Measurements from ENCODE around the gene POLD2.

POLD2 gene

DNA sequence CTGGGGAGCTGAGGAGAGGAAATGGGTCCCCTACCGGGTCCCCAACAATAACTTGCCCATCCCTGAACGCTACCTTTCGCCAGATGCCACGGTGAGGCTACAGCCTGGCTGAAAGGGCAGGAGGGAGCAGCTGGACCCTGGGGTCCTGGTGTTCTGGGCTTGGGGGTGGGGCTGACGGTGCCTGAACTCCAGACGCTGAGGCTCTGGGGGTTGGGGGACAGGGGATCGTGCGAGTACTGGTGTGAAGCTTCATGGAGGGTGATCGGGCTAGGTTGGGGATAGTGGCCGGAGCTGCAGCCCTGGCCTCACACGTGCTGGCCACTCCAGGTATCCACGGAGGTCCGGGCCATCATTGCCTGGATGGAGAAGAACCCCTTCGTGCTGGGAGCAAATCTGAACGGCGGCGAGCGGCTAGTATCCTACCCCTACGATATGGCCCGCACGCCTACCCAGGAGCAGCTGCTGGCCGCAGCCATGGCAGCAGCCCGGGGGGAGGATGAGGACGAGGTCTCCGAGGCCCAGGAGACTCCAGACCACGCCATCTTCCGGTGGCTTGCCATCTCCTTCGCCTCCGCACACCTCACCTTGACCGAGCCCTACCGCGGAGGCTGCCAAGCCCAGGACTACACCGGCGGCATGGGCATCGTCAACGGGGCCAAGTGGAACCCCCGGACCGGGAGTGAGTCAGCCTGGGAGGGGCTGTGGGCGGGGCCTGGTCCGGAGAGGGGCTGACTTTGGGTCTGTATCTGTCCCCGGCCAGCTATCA, 10.9 kb downstream of the POLD2 start:
- DNase-seq (ENCODE audit: low read depth, low spot score), result no peak
- Histone ChIP-seq H3K27me3 (ENCODE audit: control insufficient read depth, insufficient read depth, low read length) (no peaks in the 10 kb centered on the region), H3K4me3 (ENCODE audit: low read length) (no peak overlapping the region), H3K36me3 (ENCODE audit: control insufficient read depth, insufficient read depth, low read length) (peaks cover 50% of the 10 kb centered on the region), H3K27ac (ENCODE audit: low read length) (no peak overlapping the region), H3K4me1 (ENCODE audit: control insufficient read depth, insufficient read depth, low read length) (0 out of 2 replicates have a peak, but pooled peaks cover 2% of the 10 kb centered on the region), H3K9me3 (ENCODE audit: control insufficient read depth, insufficient read depth, low read length) (no peaks in the 10 kb centered on the region)
- WGBS (ENCODE audit: insufficient coverage, insufficient read length), result no CpG with 5 or more reads among the region's 41 CpGs

DNA sequence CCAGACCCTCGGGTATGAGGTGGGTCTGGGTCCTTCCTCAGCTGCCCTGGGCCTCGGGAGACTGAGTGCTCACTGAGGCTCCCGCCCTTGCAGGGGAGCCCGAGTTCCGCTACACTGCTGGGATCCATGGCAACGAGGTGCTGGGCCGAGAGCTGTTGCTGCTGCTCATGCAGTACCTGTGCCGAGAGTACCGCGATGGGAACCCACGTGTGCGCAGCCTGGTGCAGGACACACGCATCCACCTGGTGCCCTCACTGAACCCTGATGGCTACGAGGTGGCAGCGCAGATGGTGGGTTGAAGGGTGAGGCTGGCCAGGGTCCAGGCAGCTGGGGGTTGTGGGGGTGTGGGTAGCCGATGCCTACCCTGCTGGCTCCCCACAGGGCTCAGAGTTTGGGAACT, 11.6 kb downstream of the POLD2 start:
- no peak for DNase-seq (ENCODE audit: low read depth, low spot score)
- no CpG with 5 or more reads among the region's 16 CpGs for WGBS (ENCODE audit: insufficient coverage, insufficient read length)
- no peaks in the 10 kb centered on the region for H3K9me3 ChIP-seq (ENCODE audit: control insufficient read depth, insufficient read depth, low read length)
- H3K27ac ChIP-seq (ENCODE audit: low read length), result no peak overlapping the region
- H3K36me3 ChIP-seq (ENCODE audit: control insufficient read depth, insufficient read depth, low read length), result peaks cover 44% of the 10 kb centered on the region
- H3K27me3 ChIP-seq (ENCODE audit: control insufficient read depth, insufficient read depth, low read length), result no peaks in the 10 kb centered on the region
- 0 out of 2 replicates have a peak, but pooled peaks cover 2% of the 10 kb centered on the region for H3K4me1 ChIP-seq (ENCODE audit: control insufficient read depth, insufficient read depth, low read length)
- H3K4me3 ChIP-seq (ENCODE audit: low read length), result no peak overlapping the region

DNA sequence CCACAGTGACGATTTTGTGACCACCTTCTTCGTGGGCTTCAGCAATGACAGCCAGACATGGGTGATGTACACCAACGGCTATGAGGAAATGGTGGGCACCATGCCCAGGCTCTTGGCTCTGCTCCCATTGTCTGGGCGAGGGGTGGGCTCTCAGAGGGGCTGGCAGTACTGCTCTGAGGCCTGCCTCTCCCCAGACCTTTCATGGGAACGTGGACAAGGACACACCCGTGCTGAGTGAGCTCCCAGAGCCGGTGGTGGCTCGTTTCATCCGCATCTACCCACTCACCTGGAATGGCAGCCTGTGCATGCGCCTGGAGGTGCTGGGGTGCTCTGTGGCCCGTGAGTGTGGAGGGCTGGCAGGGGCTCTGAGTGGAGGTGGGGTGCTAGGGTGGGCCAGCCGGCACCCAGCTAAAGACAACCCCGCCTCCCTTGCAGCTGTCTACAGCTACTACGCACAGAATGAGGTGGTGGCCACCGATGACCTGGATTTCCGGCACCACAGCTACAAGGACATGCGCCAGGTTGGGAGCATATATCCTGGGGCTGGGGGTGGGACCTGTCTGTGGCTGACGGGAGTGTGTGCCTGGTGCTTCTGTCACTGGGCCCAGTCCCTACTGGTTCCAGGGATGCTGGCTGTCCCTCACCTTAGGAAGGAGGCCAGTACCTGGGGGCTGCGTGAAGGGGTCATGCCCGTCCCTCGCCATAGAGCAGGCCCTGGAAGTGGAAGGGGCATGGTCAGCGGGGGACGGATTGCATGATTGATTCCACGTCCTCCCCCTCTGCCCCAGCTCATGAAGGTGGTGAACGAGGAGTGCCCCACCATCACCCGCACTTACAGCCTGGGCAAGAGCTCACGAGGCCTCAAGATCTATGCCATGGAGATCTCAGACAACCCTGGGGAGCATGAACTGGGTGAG, 12.4 kb downstream of the POLD2 start:
- WGBS (ENCODE audit: insufficient coverage, insufficient read length), result no CpG with 5 or more reads among the region's 27 CpGs
- no peak for DNase-seq (ENCODE audit: low read depth, low spot score)
- Histone ChIP-seq H3K4me3 (ENCODE audit: low read length) (no peak overlapping the region), H3K9me3 (ENCODE audit: control insufficient read depth, insufficient read depth, low read length) (no peaks in the 10 kb centered on the region), H3K36me3 (ENCODE audit: control insufficient read depth, insufficient read depth, low read length) (peaks cover 36% of the 10 kb centered on the region), H3K27ac (ENCODE audit: low read length) (no peak overlapping the region), H3K4me1 (ENCODE audit: control insufficient read depth, insufficient read depth, low read length) (0 out of 2 replicates have a peak, but pooled peaks cover 2% of the 10 kb centered on the region), H3K27me3 (ENCODE audit: control insufficient read depth, insufficient read depth, low read length) (no peaks in the 10 kb centered on the region)

DNA sequence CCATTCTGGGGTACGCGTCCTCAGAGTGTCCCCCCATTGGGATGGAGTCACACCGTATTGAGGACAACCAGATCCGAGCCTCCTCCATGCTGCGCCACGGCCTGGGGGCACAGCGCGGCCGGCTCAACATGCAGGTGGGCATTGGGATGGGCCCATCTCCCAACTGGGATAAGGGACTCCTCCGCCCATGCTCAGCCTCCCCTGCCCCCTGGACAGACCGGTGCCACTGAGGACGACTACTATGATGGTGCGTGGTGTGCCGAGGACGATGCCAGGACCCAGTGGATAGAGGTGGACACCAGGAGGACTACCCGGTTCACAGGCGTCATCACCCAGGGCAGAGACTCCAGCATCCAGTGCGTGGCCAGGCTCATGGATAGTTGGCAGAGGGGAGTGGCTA, 13.4 kb downstream of the POLD2 start:
- no peaks in the 10 kb centered on the region for H3K27me3 ChIP-seq (ENCODE audit: control insufficient read depth, insufficient read depth, low read length)
- 0 out of 2 replicates have a peak, but pooled peaks cover 2% of the 10 kb centered on the region for H3K4me1 ChIP-seq (ENCODE audit: control insufficient read depth, insufficient read depth, low read length)
- no CpG with 5 or more reads among the region's 18 CpGs for WGBS (ENCODE audit: insufficient coverage, insufficient read length)
- no peaks in the 10 kb centered on the region for H3K9me3 ChIP-seq (ENCODE audit: control insufficient read depth, insufficient read depth, low read length)
- peaks cover 28% of the 10 kb centered on the region for H3K36me3 ChIP-seq (ENCODE audit: control insufficient read depth, insufficient read depth, low read length)
- no peak overlapping the region for H3K4me3 ChIP-seq (ENCODE audit: low read length)
- no peak for DNase-seq (ENCODE audit: low read depth, low spot score)
- H3K27ac ChIP-seq (ENCODE audit: low read length), result no peak overlapping the region

DNA sequence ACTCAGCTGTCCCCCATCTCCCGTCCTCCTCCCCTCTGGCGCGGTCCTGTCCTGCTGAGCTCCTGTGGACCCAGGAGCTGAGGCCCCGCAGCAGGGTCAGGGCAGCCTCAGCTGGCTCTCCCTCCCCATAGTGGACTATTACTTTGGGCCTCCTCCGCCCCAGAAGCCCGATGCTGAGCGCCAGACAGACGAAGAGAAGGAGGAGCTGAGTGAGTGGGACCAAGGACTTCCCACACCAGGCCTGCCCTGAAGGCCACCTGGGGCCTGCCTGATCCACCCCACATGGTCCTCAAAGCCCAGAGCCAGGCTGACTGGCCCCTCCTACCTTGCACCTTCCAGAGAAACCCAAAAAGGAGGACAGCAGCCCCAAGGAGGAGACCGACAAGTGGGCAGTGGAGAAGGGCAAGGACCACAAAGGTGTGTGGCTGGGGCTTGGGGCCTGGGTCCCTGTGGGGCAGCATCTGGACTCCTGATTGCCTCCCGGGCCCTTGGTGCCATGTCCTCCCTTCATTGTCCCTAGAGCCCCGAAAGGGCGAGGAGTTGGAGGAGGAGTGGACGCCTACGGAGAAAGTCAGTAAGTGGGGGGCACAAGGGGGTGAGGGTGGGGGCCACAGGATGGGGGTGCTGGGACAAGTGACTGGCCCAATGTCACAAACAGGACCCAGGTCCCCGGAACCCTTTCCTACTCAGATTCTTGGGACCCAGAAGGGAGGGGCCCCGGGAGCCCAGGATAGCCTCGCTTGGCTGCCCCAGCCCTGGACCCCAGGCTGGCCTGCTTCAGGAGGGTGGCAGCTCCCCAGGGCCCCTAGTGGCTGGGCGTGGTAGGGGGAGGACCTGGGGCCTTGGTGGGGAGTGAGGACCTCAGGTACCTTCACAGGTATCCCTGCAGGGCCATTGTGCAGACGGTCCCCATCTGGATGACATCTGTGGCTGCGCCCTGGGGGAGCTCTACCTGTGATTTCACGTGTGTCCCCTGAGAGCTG, 14.3 kb downstream of the POLD2 start:
- Histone ChIP-seq H3K36me3 (ENCODE audit: control insufficient read depth, insufficient read depth, low read length) (peaks cover 18% of the 10 kb centered on the region), H3K27ac (ENCODE audit: low read length) (no peak overlapping the region), H3K9me3 (ENCODE audit: control insufficient read depth, insufficient read depth, low read length) (no peaks in the 10 kb centered on the region), H3K4me1 (ENCODE audit: control insufficient read depth, insufficient read depth, low read length) (0 out of 2 replicates have a peak, but pooled peaks cover 2% of the 10 kb centered on the region), H3K27me3 (ENCODE audit: control insufficient read depth, insufficient read depth, low read length) (no peaks in the 10 kb centered on the region), H3K4me3 (ENCODE audit: low read length) (no peak overlapping the region)
- DNase-seq (ENCODE audit: low read depth, low spot score), result no peak
- WGBS (ENCODE audit: insufficient coverage, insufficient read length), result no CpG with 5 or more reads among the region's 21 CpGs

DNA sequence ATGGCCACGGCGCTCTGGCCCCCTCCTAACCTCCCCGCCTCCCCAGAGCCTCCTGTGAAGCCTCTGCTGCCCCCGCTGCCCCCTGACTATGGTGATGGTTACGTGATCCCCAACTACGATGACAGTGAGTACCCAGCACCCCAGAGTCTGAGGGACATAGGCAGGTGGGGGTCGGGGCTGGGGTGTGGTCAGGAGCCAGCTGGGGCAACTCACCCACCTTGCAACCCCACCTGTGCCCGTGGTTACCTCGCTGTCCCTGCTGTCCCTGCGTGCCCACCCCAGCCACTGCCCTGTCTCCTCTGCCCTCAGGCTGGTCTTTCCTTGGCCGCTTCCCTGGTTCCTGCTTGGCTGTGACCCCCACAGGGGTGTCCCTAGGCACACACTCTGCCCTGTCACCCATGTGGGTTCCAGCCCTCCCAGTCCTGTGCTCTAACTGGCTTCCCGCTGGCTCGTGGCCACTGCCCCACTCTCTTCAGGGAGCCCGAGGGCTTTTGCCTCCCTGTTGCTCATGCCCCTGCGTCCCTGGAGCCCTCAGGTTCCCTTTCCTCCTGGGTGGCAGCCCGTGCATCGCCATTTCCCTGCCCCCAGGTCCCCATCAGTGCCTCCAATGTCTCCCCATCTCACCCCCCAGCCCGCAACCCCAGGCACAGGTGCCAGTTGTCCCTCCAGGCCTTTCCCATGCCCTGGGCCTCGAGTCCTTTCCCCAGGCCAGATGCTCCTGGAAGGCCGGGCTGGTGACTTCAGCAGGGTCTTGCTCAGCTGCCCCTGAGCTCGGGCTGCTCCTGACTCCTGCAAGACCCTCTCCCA, 15.2 kb downstream of the POLD2 start:
- H3K4me3 ChIP-seq (ENCODE audit: low read length), result no peak overlapping the region
- H3K9me3 ChIP-seq (ENCODE audit: control insufficient read depth, insufficient read depth, low read length), result no peaks in the 10 kb centered on the region
- no peak overlapping the region for H3K27ac ChIP-seq (ENCODE audit: low read length)
- no CpG with 5 or more reads among the region's 21 CpGs for WGBS (ENCODE audit: insufficient coverage, insufficient read length)
- DNase-seq (ENCODE audit: low read depth, low spot score), result no peak
- 0 out of 2 replicates have a peak, but pooled peaks cover 2% of the 10 kb centered on the region for H3K4me1 ChIP-seq (ENCODE audit: control insufficient read depth, insufficient read depth, low read length)
- H3K27me3 ChIP-seq (ENCODE audit: control insufficient read depth, insufficient read depth, low read length), result no peaks in the 10 kb centered on the region
- peaks cover 12% of the 10 kb centered on the region; the same call in 1 of the 2 replicates for H3K36me3 ChIP-seq (ENCODE audit: control insufficient read depth, insufficient read depth, low read length)

DNA sequence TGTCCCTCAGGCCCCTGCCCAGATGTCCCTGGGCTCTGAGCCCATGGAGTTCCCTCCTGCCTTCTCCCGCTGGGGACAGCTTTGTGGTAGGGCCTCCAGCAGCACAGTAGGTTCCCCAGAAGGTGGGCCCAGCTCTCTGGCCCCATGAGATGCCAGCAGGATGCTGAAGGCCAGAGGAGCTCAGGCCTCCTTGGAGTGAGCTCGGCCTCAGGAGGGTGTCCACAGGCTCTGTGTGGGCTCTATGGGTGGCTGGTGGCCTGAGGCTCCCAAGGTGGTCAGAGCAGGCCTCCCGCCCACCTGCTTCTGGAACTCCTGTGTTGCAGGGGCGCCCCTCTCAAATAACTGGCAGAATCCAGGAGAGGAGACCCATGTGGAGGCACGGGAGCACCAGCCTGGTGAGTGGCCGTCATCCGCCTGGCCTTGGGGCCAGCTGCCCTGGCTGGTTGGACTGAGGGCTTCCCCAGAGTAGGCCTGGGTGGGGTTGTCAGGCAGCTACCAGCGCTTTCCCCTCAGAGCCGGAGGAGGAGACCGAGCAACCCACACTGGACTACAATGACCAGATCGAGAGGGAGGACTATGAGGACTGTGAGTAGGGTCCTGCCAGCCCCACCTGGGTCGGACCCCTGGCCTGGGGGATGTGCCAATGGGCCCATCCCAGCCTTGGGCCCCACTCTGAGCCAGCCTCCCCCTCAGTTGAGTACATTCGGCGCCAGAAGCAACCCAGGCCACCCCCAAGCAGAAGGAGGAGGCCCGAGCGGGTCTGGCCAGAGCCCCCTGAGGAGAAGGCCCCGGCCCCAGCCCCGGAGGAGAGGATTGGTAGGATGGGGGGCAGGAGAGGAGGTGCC, 16.0 kb downstream of the POLD2 start:
- Histone ChIP-seq H3K27me3 (ENCODE audit: control insufficient read depth, insufficient read depth, low read length) (no peaks in the 10 kb centered on the region), H3K4me1 (ENCODE audit: control insufficient read depth, insufficient read depth, low read length) (no peaks in the 10 kb centered on the region), H3K9me3 (ENCODE audit: control insufficient read depth, insufficient read depth, low read length) (no peaks in the 10 kb centered on the region), H3K27ac (ENCODE audit: low read length) (no peak overlapping the region), H3K4me3 (ENCODE audit: low read length) (no peak overlapping the region), H3K36me3 (ENCODE audit: control insufficient read depth, insufficient read depth, low read length) (peaks cover 10% of the 10 kb centered on the region; the same call in 1 of the 2 replicates)
- DNase-seq (ENCODE audit: low read depth, low spot score), result no peak
- WGBS (ENCODE audit: insufficient coverage, insufficient read length), result no CpG with 5 or more reads among the region's 18 CpGs

DNA sequence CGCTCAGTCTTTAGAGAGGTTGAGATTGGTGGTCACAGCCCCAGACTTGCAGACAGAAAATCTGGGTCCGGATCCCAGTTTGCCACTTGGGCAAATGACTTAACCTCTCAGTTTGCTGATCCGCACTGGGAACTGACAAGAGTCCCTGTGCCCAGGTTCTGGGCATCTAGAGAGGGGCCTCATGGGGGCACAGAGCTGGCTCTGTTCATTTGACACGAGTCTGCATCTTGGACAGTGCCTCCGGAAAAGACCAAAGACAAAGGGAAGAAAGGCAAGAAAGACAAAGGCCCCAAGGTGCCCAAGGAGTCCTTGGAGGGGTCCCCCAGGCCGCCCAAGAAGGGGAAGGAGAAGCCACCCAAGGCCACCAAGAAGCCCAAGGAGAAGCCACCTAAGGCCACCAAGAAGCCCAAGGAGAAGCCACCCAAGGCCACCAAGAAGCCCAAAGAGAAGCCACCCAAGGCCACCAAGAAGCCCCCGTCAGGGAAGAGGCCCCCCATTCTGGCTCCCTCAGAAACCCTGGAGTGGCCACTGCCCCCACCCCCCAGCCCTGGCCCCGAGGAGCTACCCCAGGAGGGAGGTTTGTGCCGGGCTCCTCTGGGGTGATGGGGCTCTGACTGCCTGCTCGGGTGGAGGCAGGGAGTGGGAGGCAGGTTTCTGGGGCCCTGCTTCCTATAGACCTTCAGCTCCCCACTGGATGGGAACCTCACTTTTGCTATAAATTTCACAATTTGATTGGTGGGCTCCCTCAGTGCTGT, 16.9 kb downstream of the POLD2 start:
- H3K36me3 ChIP-seq (ENCODE audit: control insufficient read depth, insufficient read depth, low read length), result peaks cover 10% of the 10 kb centered on the region; the same call in 1 of the 2 replicates
- no peaks in the 10 kb centered on the region for H3K4me1 ChIP-seq (ENCODE audit: control insufficient read depth, insufficient read depth, low read length)
- no peaks in the 10 kb centered on the region for H3K9me3 ChIP-seq (ENCODE audit: control insufficient read depth, insufficient read depth, low read length)
- DNase-seq (ENCODE audit: low read depth, low spot score), result no peak
- H3K4me3 ChIP-seq (ENCODE audit: low read length), result no peak overlapping the region
- WGBS (ENCODE audit: insufficient coverage, insufficient read length), result no CpG with 5 or more reads among the region's 10 CpGs
- no peak overlapping the region for H3K27ac ChIP-seq (ENCODE audit: low read length)
- H3K27me3 ChIP-seq (ENCODE audit: control insufficient read depth, insufficient read depth, low read length), result no peaks in the 10 kb centered on the region
